DMS153 treated with DMSO at 0.1 percent for 48 hours (cell line): ENCODE data around the gene CCDC102A.
A peak's percentile ranks its signal among the peaks of the same experiment; 100 is the strongest.

Experiments
- DNase-seq: peaks from one replicate; lab custom pipeline; 2025; ENCODE audit not compliant: unreplicated experiment; lab: John Stamatoyannopoulos, UW

CCDC102A gene

DNA sequence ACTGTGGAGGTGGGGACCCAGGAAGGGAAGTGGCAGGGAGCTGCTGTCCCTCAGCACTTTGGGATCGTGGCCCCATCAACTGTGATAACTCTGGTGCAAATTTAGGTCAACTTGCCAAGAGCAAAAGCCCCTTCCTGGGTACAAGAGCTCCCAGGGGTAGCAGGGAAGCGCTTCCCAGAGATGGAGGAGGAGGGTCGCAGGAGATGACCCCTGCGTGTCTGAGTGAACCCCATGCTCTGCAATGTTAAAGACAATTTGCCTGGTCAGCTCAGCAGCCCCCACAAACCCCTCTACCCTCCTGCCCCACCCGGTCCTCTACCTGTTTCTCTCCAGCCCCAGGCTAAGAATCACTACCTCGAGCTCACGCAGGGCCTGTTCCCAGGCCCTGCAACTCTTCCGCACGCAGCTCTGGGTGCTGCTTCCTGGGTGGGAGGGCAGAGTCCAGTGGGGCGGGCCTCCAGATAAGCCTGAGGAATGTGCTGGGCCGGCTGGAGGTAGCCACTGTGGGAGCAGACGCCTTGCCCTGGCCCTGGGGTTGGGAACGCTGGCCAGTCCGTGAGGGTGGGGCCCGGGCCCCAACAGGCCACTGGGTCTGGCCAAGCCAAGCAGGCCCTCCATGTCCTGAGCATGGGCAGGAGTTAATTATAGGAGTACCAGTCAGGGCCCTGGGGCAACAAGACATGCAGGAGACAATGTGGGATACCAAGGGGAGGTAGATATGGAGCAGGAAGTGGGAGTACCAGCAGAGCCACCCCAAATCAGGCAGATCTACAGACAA is 56.2 kb downstream of the CCDC102A start:
- DNase-seq, result no peak

DNA sequence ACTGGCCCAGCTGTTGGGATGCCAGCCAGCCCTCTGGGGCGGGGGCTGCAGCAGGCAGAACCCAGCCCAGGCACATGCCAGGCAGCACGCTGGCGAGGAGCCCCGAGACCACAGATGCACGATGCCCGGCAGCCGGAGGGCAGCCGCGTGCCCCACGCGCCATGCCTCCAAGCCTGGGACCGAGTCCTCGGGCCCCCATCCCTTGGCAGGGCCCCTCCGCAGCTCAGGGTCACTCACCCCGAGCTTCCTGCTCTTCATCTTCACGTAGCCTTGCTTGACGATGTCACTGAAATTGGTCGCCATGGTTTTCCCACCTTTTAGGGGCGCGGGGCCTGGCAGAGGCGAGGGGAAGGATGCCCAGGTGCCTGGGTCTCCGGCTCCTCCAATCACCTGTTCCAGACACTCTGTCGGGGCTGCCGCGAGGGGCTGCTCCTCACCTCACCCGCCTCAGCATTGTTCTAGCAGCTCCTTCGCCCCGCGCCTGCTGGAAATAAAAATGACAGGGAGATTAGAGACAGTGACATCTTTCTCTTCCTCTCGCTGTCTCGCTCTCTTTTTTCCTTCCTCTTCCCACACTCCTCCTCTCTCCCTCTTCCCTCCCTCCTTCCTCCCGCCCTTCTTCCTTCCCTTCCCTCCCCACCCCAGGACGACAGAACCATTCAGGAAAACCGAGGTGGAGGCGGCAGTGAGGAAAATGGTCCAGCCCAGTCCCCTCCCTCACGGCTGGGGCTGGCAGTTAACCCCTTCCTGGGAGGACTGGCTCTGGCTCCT is 57.0 kb downstream of the CCDC102A start:
- DNase-seq, result no peak

DNA sequence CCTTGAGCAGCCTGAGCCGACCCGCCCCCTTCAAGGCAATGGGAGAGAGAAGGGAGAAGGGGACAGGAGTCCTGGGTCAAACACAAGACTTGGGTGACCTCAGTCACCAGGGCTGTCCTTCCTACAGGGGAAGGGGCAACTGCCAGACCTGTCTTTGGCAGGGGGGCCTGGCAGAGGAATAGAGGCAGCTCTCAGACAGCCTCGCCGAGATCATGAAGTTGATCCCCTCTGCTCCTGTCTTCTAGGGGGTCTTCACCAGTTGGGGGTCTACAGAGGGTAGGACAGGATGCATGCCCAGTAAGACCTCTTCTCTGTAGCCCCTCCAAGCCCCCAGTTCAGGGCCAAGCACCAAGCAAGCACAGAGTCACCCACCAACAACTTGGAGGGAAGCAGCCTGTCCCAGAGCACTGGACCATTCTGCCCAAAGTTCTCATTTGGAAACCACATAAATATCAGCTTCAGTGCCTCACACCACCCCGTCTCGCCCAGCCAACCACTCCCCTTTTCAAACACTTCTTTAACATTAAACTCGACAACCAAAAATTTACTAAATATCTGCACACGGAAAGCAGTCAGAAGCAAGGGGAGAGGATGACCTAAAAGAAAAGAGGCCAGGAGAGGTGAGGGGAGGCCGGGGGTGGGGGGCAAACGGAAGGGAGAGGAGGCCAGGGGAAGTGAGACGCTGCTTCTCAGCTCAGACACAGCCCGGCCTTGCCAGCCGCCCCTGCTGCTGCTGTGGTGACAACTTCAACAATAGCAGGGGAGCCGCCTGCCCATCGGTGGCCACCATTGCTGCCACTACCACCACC is 57.8 kb downstream of the CCDC102A start:
- DNase-seq, result no peak

DNA sequence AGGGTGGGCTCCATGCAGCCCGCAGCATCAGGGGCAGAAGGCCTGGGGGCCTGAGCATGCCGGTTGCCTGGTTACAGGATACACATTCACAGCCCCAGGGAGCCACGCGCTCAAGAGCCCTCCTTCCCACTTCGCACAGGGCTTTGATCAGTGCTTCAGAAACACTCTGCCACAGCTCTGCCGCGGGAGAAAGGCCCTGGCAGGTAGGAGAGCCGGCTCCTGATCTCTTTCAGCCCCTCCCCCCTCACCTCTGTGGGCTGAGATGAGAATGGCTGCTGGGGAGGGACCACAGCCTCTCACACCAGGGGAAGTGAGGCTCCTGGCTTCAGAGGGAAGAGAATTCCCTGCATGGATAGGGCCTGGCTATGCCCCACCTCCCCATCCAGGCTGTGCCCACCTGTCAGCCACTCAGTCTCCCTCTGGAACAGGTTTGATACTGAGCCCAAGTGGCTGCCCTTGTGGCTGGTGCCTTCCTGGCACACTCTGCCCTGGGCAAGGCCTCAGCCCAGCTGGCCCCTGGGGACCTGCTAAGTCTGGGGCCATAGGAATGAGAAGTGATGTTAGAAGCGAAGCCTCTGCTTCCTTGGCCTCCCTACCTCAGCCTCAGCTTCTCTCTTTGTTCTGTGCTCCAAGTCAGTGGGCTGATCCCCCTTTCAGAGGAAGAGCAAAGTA is 58.7 kb downstream of the CCDC102A start:
- DNase-seq, result no peak

DNA sequence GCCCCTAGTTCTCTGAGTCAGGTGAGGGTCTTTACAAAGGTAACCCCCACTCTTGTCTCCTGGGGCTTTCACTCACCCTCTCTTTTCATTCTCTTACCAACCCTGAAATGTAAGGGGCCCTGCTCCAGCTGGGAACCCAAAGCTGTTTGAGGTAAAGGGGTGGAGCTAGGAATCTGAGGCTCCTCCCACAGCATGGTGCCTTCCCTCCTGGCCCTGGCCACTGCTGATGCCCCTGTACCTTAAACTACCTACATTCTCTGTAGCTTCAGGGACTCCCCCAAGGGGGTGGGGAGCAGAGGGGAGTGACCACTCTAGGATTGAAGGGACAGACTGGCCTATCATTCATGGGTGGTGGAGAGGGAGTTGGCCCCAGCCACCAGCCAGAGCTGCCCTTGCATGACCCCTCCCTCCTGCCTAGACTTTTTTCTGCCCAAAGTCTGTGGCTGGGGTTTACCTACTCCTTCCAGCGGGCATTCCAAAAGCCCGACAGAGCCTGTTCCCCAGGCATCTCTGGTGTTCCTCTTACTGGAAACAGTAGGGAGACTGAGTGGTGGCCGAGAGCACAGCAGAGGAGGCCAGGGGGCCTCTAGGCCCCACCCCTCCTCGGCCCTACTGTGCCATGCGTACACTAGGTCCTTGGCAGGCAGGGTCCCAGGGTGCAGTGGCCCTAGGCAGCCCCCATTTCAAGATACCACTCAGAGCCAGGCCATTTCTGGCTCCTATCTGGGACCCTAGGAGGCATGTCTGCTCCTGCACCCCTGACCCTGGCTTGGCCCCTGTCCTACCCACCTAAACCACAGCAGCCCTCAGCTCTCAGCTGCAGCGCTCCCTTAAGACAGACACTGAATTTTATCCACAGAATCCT is 59.6 kb downstream of the CCDC102A start:
- no peak for DNase-seq

DNA sequence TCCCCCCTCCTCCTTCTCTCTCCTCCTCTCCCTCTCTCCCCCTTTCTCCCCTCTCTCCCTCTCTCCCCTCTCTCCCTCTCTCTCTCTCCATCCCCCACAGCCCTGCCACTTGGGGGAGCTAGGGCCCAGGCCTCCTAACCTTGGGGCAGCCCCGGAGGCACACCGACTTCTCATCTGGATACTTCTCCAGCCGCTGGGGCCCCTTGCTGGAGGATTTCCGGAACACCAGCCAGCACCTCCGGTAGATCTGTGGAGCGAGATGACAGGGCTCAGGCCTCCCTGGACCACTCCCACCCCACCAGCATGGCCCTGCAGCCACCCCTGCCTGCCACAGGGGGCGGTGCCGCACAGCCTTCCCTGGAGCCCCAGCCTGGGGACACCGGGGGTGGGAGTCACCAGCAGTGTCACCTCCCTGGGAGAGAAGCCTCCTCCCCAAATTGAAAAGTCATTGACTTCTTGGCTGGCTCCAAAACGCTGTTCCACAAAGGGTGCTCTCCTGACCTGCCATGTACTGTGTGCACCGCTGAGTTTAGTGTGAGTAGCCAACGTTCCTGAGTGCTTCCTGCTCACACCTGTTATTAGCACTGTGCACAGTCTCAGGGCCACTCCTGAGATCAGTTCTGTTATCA is 60.5 kb downstream of the CCDC102A start:
- DNase-seq, result peak; percentile 29

DNA sequence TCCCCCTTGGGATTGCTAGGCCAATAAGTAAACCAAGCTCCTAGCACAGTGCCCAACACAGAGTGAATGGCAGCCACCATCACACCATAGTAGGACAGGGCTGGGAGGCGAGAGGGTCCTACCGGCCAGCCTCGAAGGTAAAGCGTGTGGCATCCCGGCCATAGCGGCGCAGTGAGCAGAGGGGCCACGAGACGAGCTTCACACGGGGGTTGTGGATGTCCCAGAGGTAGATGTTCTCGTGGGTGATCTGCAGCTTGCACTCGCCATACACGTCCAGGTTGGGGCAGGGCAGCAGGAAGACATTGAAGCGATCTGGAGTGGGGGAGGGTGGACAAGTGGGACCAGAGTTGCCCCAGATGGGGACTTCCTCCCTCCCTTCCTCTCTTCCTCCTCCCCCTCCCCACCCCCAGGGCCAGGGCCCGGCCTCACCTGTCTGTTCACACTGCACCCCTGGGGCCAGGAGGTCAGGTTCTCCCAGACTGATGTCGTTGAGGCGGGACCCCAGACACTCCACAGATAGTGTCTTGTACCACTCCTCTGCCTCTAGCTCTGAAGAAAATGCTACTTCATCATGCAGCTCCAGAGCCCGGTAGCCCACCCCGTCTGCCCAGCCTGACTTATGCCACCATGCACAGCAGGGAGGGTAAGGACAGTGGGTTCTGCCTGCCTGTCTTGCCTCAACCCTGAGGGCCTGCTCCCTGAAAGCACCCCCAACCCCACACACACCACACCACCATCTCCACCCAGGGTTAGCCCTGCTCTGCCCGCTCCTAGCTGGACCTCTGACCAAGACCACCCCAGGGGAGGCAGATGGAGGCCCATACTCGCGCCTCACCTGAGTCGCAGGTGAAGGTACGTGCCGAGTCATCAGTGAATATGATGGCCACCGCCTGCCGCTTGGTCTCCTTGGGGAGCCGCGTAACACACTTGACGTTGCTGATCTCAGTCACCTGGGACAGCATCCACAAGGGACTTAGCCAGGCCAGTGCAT is 61.4 kb downstream of the CCDC102A start:
- no peak for DNase-seq

DNA sequence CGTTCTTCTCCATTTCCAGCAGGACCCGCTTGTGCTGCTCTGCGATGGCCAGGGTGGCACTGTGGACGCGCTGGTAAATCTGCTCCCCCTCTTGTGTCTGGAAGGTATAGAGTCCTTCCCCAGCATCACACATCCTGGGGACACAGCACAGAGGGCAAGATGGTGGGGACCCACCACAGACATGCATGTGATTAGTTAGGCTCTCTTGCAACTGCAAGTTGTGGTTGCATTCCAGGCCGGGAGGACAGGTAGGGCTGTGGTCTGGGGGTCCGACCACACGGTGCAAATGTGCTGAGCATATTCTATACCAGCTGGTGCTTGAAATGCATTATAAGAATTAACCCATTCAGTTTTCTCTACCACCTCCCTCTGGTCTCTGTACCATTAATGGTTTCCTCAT is 62.5 kb downstream of the CCDC102A start:
- no peak for DNase-seq

DNA sequence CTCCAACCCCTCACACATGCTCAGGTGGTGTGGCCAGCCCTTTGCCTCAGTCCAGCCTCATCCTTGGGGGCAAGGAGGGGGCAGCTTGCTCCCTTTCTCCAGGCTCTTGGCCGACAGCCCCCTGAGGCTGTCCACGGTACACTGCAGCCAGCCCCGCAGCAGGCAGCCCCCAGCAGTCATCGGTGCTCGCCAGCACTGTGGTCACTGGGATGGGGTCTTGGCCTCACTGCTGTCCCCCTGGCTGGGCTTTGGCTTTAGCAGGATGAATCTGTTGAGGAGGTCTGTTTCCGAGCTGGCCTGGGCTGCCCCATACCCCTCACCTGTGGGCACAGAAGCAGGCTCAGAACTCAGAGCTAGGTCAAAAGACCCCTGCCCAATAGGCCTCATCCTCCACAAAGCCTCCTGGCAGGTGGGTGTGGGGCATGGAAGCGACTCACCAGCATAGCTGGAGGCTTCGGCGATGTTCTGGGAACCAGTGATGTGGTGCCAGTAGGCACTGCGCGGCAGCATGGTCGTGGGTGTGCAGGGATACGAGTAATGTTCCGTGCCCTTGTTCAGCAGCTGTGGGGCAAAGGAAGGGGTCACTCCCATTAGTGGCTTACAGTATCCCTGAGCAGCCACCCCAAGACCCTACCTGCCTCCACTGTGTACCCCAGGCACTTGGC is 63.1 kb downstream of the CCDC102A start:
- DNase-seq, result no peak

DNA sequence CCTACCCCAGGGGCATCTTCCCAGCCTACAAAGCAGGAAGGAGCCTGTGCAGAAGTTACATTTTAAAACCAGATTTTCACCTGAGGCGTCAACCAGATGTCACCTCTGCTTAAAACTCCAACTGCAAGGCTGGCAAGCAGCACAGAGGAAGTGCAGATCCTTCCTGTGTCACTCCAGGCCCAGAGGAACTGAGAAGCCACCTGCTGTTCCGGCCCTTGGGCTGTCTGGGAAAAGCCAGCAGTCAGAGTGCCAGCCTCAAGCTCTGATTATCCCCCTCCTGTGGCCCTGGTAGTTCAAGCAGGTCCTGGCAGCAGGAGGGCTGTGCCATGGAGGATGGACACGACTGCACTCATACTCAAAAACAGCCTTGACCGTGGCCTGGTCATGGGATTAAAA is 63.7 kb downstream of the CCDC102A start:
- no peak for DNase-seq

DNA sequence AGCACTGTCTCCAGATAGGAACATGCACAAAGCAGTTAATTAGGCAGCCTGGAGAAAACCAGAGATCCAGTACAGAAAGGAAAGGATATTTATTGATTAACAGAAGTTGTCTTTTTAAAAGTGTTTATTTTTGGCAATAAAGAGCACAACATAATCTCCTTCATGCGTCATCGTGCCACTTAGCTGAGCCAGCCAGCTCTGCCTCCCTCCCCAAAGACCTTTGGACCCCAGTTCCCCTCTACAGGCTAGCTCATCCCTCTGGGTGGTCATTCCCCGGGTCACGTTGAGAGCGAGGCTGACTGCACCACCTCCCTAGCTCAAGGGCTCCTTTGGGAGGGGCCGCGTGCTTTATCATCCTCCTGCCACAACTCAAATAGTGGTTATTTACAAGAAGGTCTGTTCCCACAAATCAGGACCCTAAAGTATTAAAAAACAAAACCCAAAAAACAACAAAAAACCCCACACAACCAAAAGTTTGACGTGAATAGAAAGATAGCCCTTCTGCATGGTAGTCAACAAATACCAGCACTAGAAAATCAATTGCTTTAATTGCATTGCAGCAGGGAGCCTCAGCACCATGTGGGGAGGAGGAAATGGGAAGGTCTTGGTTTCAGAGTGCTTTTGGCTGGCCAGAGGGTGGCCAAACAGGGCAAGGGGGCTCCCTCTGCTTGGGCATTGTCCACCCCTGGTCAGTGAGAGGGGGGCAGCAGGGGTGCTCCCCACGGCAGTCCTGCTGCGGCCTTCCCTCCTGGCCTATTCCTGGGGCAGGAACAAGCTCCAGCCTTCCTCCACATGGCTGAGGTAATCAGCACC is 64.3 kb downstream of the CCDC102A start:
- DNase-seq, result no peak

DNA sequence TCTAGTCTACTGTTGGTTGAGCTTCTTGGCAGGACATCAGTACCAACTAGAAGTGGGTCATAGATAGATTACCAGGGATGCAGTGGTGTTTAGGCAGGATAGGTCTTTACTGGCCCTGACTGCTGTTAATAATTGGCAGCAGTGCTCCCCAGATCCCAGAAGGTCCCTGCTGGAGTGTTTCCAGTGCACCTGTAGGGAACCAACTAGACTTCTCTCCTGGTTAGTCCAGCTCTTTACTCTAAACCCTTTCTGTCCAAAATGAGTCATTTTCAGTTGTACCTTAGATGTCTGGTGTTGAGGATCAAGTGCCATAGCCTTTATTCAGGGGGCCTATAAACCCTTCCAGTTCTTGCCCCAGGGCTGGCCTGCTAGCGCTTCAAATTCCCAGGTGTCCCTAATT is 65.2 kb downstream of the CCDC102A start:
- no peak for DNase-seq

DNA sequence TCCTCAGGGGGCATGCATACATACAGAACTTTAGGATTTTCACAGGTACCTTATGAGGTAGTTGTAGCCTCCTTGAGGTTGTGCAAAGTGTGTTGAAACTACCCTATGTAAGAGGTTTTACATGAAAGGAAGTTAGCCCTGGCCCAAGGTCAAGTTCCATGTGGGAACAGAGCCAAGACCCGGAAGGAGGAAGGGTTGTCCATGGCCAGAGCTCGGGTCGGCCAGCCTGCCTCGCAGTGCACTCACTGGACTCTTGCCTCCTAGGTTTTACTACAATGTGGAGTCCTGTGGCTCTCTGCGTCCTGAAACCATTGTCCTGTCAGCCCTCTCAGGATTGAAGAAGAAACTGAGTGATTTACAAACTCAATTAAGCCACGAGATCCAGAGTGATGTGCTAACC is 65.7 kb downstream of the CCDC102A start:
- DNase-seq, result no peak

DNA sequence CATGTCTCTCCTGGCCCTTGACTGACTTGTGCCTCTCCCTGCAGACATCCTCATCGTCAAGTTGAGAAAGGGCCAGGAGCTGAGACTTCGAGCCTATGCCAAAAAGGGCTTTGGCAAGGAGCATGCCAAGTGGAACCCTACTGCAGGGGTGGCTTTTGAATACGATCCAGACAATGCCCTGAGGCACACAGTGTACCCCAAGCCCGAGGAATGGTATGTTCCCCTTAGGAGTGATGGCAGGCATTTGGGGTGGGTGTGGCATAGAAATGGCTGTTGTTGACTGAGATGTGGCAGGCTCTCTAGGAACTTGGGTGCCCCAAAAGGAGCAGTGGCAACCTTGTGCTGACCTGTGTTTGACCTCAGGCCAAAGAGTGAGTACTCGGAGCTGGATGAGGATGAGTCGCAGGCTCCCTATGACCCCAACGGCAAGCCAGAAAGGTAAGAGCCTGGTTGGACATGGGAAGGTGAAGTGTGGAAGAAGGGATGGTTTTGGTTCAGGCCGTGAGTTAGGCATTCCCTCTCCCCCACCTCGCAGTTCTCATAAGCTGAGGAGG is 66.4 kb downstream of the CCDC102A start:
- DNase-seq, result no peak

DNA sequence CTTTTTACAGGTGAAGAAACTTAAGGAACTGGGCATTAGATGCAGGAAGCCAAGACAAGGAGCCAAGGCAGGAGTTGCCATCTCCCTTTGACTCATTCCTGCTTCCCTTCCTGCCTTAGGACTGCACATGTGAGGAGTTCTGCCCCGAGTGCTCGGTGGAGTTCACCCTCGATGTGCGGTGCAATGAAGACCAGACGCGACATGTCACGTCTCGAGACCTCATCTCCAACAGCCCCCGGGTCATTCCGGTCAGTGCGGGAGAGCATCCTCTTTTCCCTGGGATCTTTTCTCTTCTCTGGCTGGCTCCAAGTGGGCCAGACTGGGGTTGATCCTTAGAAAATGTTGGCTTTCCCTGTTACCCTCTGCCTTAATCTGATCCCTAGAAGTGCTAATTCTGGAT is 67.3 kb downstream of the CCDC102A start:
- DNase-seq, result no peak

DNA sequence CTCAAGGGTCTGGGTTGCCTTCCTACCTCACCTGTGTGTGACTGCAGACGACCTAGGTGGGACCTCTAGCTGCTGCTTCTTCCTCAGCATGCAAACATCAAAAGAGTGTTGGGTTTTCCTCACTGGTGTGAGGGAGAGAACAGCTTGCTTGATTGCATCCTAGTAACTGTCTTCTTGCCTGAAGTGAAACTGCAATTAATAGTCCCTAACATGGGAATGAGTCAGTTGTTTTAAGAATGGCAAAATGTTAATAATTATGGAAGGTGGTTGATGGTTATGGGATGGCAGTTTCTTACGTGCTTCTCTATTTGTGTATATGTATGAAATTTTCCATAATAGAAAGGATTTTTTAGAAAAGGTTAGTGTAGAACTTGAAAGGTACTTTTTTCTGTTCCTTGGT is 68.0 kb downstream of the CCDC102A start:
- DNase-seq, result no peak

DNA sequence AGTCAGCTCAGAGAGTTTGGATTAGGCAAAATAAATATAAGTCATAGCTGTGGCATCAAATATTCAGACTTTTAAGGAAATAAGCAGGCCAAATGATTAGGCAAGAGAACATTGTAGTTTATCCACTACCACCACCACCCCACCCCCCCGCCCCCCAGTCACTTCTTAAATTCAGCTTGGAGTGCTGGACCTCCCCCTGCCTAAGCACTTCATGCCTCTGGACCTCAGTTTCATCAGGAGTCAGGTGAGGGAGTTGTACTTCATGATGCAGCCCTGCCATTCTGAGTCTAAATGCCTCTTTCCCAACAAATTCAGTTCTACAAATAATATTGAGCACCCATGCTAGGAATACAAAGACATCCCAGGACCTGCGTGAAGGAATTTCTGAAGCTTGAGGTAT is 71.8 kb downstream of the CCDC102A start:
- DNase-seq, result no peak
